GM18526 (cell line): Measurements from ENCODE around the gene SLC25A41.
A peak's percentile ranks its signal among the peaks of the same experiment; 100 is the strongest.

Experiments used
- POLR2A ChIP-seq: IDR thresholded peaks from 3 replicates; pipeline ENCODE4 v1.6.1; 2011; ENCODE audit not compliant: insufficient read length; ENCODE audit errors: extremely low read depth

SLC25A41 gene

GRCh38 chr19:6433663-6434062 lies at the start of gene SLC25A41:
Gene SLC25A41 (minus strand): TSS chr19:6433763. CDS start chr19:6433693, 70 bp downstream.
- no peak for TF ChIP-seq POLR2A

GRCh38 chr19:6483235-6483634 lies 49.7 kb upstream of the SLC25A41 start:
- no peak for TF ChIP-seq POLR2A

GRCh38 chr19:6482343-6482686 lies 48.8 kb upstream of the SLC25A41 start:
- no peak for TF ChIP-seq POLR2A

- peak; percentile 75 for TF ChIP-seq POLR2A
Observed at GRCh38 chr19:6481541-6482342, 48.2 kb upstream of the SLC25A41 start, which contains the start of gene DENND1C. Gene DENND1C (minus strand): TSS chr19:6481787. CDS start chr19:6481695, 92 bp downstream.

- no peak for TF ChIP-seq POLR2A
Observed at GRCh38 chr19:6480848-6481415, 47.4 kb upstream of the SLC25A41 start.

- no peak for TF ChIP-seq POLR2A
Observed at GRCh38 chr19:6479836-6480398, 46.4 kb upstream of the SLC25A41 start.

- TF ChIP-seq POLR2A, result no peak
Observed at GRCh38 chr19:6478815-6479214, 45.3 kb upstream of the SLC25A41 start.

- no peak for TF ChIP-seq POLR2A
Observed at GRCh38 chr19:6476896-6477431, 43.4 kb upstream of the SLC25A41 start.

GRCh38 chr19:6476155-6476895 lies 42.8 kb upstream of the SLC25A41 start:
- no peak for TF ChIP-seq POLR2A

- no peak for TF ChIP-seq POLR2A
Observed at GRCh38 chr19:6475321-6476108, 42.0 kb upstream of the SLC25A41 start.

GRCh38 chr19:6473647-6474046 lies 40.1 kb upstream of the SLC25A41 start:
- TF ChIP-seq POLR2A, result no peak

- TF ChIP-seq POLR2A, result no peak
Observed at GRCh38 chr19:6472713-6473112, 39.1 kb upstream of the SLC25A41 start.

- TF ChIP-seq POLR2A, result no peak
Observed at GRCh38 chr19:6471076-6471475, 37.5 kb upstream of the SLC25A41 start.

- no peak for TF ChIP-seq POLR2A
Observed at GRCh38 chr19:6470173-6470572, 36.6 kb upstream of the SLC25A41 start.

GRCh38 chr19:6467384-6467783 lies 33.8 kb upstream of the SLC25A41 start:
- no peak for TF ChIP-seq POLR2A
